ENCODE results near the gene UBXN6.

The UBXN6 gene

GRCh38 chr19:4425537-4425936 is 32.1 kb downstream of the UBXN6 start:
- peak; percentile 28 for DNase-seq (ENCODE audit: low read depth)

GRCh38 chr19:4423416-4424126 is 34.0 kb downstream of the UBXN6 start:
- DNase-seq (ENCODE audit: low read depth), result no peak
- no peak overlapping the region for H3K4me3 ChIP-seq (ENCODE audit: low read depth, low read length)
- TF ChIP-seq, protein P1, sequence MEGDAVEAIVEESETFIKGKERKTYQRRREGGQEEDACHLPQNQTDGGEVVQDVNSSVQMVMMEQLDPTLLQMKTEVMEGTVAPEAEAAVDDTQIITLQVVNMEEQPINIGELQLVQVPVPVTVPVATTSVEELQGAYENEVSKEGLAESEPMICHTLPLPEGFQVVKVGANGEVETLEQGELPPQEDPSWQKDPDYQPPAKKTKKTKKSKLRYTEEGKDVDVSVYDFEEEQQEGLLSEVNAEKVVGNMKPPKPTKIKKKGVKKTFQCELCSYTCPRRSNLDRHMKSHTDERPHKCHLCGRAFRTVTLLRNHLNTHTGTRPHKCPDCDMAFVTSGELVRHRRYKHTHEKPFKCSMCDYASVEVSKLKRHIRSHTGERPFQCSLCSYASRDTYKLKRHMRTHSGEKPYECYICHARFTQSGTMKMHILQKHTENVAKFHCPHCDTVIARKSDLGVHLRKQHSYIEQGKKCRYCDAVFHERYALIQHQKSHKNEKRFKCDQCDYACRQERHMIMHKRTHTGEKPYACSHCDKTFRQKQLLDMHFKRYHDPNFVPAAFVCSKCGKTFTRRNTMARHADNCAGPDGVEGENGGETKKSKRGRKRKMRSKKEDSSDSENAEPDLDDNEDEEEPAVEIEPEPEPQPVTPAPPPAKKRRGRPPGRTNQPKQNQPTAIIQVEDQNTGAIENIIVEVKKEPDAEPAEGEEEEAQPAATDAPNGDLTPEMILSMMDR (IDR thresholded peaks at IDR 0.05; ENCODE audit: low read depth, low read length, missing control alignments), result no peak
- in situ Hi-C loops (cut with HindIII; ENCODE audit: low sequenced_read_pairs), result no loop called here

More at GRCh38 chr19:4425537-4425936, 32.1 kb downstream of the UBXN6 start:
- in situ Hi-C loops (cut with HindIII; ENCODE audit: low sequenced_read_pairs), result no loop called here
- no peak overlapping the region for H3K4me3 ChIP-seq (ENCODE audit: low read depth, low read length)
- TF ChIP-seq, protein P1 (IDR thresholded peaks at IDR 0.05; ENCODE audit: low read depth, low read length, missing control alignments), result no peak

- TF ChIP-seq, protein P1 (IDR thresholded peaks at IDR 0.05; ENCODE audit: low read depth, low read length, missing control alignments), result no peak
- DNase-seq (ENCODE audit: low read depth), result no peak
- in situ Hi-C loops (cut with HindIII; ENCODE audit: low sequenced_read_pairs), result loop anchor here (5.0 kb wide), 1 partner anchor 49 kb away; no protein-coding TSS in a partner anchor
- no peak overlapping the region for H3K4me3 ChIP-seq (ENCODE audit: low read depth, low read length)
These were observed 41.3 kb downstream of the UBXN6 start for GRCh38 chr19:4416268-4416667.

- TF ChIP-seq, protein P1 (IDR thresholded peaks at IDR 0.05; ENCODE audit: low read depth, low read length, missing control alignments), result no peak
- no peak for DNase-seq (ENCODE audit: low read depth)
- no peak overlapping the region for H3K4me3 ChIP-seq (ENCODE audit: low read depth, low read length)
- in situ Hi-C loops (cut with HindIII; ENCODE audit: low sequenced_read_pairs), result loop anchor here (5.0 kb wide), 1 partner anchor 48 kb away; no protein-coding TSS in a partner anchor
These were observed 42.2 kb downstream of the UBXN6 start for GRCh38 chr19:4415352-4415751.

DNA sequence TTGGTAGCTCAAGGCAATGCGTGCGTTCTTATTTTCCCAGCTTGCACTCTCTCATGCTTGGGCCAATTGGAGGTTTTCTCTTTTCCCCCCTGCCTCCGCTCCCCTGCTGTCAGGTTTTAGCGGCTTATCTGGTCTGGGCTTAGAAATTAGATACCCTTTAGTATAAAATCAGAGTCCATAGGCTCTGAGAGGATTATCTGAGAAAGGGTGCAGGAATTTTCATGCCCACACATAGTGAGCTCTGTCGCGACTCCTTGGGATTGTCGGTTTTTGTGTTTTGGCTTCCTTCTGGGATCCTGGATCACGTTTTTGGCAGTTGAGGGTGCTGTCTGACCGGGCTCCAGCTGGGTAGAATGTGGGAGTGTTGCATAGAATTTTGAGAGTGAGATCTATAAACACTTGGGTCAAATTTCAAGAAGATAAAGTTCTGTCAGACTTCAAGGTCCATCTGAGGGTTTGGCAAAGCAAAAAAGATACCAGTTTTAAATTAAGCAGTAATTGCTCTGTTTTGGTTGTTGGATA is 42.7 kb downstream of the UBXN6 start:
- DNase-seq (ENCODE audit: low read depth), result no peak
- in situ Hi-C loops (cut with HindIII; ENCODE audit: low sequenced_read_pairs), result loop anchor here (5.0 kb wide), 1 partner anchor 48 kb away; no protein-coding TSS in a partner anchor
- TF ChIP-seq, protein P1 (IDR thresholded peaks at IDR 0.05; ENCODE audit: low read depth, low read length, missing control alignments), result no peak
- no peak overlapping the region for H3K4me3 ChIP-seq (ENCODE audit: low read depth, low read length)

DNA sequence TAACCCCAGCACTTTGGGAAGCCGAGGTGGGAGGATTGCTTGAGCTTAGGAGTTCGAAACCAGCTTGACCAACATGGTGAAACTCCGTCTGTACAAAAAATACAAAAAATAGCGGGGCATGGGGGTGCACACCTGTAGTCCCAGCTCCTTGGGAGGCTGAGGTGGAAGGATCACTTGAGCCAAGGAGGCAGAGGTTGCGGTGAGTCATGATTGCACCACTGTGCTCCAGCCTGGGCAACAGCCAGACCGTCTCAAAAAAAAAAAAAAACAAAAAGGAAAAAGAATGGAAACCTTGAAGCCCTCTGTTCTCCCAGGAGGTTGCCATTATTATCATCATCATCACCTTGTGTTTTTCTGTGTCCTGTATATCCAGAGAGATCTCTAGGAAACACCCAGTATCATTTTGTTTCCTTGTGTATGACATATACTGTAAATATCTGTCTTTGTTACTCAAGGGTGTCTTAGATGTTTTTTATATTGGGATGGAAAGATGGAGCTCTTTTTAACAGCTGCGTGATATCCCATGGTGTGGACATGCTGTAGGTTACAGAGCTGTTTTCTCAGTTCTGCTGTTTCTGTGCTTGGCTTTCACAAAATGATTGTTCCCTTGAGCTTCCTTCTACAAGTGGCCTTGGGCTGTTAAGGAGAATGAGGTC is 43.3 kb downstream of the UBXN6 start:
- DNase-seq (ENCODE audit: low read depth), result no peak
- no peak overlapping the region for H3K4me3 ChIP-seq (ENCODE audit: low read depth, low read length)
- in situ Hi-C loops (cut with HindIII; ENCODE audit: low sequenced_read_pairs), result no loop called here
- TF ChIP-seq, protein P1 (IDR thresholded peaks at IDR 0.05; ENCODE audit: low read depth, low read length, missing control alignments), result no peak

All from astrocyte of the cerebellum (primary cell).